NCI-H1417 (cell line): Measurements from ENCODE around the gene CPO.

Experiments
- DNase-seq, 3 experiments: peaks; one replicate each; lab custom pipeline; 2025; lab: John Stamatoyannopoulos, UW

Gene CPO

DNA sequence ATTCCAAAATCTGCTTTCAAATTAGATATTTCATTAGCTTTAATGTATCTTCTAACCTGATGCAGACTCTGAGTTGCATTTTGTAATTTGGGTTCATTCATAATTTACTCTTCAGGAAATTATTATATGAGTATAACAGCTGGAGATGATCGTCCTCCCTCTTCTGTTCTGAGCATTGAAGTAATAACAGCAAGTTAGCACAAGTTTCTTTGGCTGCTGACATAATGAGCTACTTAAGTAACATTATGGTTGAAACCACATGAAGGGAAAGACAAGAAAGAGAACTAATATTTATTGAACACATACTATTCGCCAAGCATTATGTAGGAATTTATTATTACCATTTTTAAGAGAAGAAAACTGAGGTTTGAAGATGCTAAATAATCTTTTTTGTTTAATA, 75.1 kb downstream of the CPO start:
- no peak for DNase-seq

- DNase-seq: no peak
Observed at GRCh38 chr2:207015901-207016300, 76.6 kb downstream of the CPO start.
